Activated CD8-positive, alpha-beta T cell treated with anti-CD3 and anti-CD28 coated beads for 36 hours (primary cell): Measurements from ENCODE around the gene RSAD1. TPM values are rescaled to one million over a fixed set of nuclear protein-coding genes. Genes with fewer than 3 reads are reported as not detected.

Experiments used
- ATAC-seq: fragments of 200-7000 bp; cut with Tn5 transposase; one replicate; pipeline ENCODE4 v1.10.0; 2021; ENCODE audit warnings: mild to moderate bottlenecking, moderate library complexity
- CTCF ChIA-PET: fragments of 350-600 bp; sonication (Branson Sonifier 250); formaldehyde crosslinking; loops from one replicate; lab custom pipeline; 2021; ENCODE audit warnings: antibody characterized with exemption; lab: Charles Lee
- POLR2A ChIA-PET: fragments of 350-600 bp; sonication (Branson Sonifier 250); formaldehyde crosslinking; loops from one replicate; lab custom pipeline; 2021; ENCODE audit warnings: antibody characterized with exemption; lab: Charles Lee
- DNase-seq: peaks from one replicate; pipeline ENCODE4 v3.0.0-alpha.2; 2020
- H3K27ac Mint-ChIP-seq: one replicate; pipeline ENCODE4 v1.8.0; 2021; ENCODE audit warnings: mild to moderate bottlenecking, mixed read lengths
- H3K27me3 Mint-ChIP-seq: one replicate; pipeline ENCODE4 v1.8.0; 2021; ENCODE audit warnings: mixed read lengths
- H3K36me3 Mint-ChIP-seq: one replicate; pipeline ENCODE4 v1.8.0; 2021; ENCODE audit warnings: low read depth, mixed read lengths
- H3K4me1 Mint-ChIP-seq: one replicate; pipeline ENCODE4 v1.8.0; 2021; ENCODE audit warnings: low read depth, mixed read lengths
- H3K4me3 Mint-ChIP-seq: one replicate; pipeline ENCODE4 v1.8.0; 2021; ENCODE audit warnings: mild to moderate bottlenecking, moderate library complexity, mixed read lengths
- H3K9me3 Mint-ChIP-seq: one replicate; pipeline ENCODE4 v1.8.0; 2021; ENCODE audit warnings: mixed read lengths
- CTCF ChIP-seq: fragments of 200-600 bp; IDR thresholded peaks from one replicate; pipeline ENCODE4 v1.8.0; 2022; ENCODE audit warnings: antibody characterized with exemption, mild to moderate bottlenecking
- intact Hi-C: fragments of 100-400 bp; cut with micrococcal nuclease; formaldehyde crosslinking; loops from one replicate; pipeline ENCODE4 v1.10.0; 2022
- total RNA-seq, 2 experiments: library from RNA; stranded (reverse); gene quantifications; one replicate each; pipeline ENCODE4 v1.2.3, GENCODE V29; 2021

The RSAD1 gene
- total RNA-seq, 2 experiments from 2014 or later: 39.2 to 40.7 TPM

DNA sequence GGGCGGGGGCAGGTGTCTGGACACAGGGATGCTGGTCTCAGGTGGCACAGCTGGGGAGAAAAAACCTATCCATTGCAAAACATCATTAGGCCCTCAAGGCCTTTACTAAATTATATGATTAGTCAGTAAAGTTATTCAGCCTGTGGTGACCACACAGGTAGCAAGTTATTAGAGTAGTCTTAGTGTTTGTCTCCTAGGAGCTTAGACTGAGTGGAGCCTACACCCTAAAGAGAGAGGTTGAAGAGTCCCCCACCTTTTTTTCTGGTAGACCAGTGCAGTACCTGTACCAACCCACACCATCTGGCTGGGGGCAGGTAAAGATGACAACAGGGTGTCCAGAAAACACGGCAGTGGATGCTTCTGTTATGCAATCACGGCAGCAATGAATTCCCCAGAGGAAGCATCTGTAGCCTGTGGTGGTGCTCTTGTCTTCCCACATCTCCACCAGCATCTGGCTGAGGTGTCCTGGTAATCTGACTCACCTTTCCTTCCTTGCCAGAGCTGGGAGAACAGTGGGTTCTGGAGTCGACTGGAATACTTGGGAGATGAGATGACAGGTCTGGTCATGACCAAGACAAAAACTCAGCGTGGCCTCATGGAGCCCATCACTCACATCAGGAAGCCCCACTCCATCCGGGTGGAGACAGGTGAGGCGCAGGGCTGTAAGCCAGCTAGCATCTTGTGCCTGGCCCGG is 40.6 kb downstream of the RSAD1 start:
- Mint-ChIP-seq H3K4me3 (no peak overlapping the region), H3K27ac (no peak overlapping the region), H3K27me3 (no peaks in the 10 kb centered on the region), H3K4me1 (no peaks in the 10 kb centered on the region), H3K9me3 (no peaks in the 10 kb centered on the region), H3K36me3 (no peaks in the 10 kb centered on the region)
- no peak for DNase-seq
- no peak for TF ChIP-seq CTCF
- ChIA-PET CTCF (interaction anchor here (0.7 kb wide), 1 partner anchor 14 kb away, joined by 3 read pairs; no protein-coding TSS in a partner anchor), POLR2A (no interaction called here)
- intact Hi-C loops: no loop called here
- no peak for ATAC-seq

- intact Hi-C loops: no loop called here
- ChIA-PET POLR2A (interaction anchor here (1.2 kb wide), 1 partner anchor 9 kb away, joined by 4 read pairs; no protein-coding TSS in a partner anchor), CTCF (interaction anchor here (0.7 kb wide), 1 partner anchor 15 kb away, joined by 3 read pairs; no protein-coding TSS in a partner anchor)
- no peak for TF ChIP-seq CTCF
- Mint-ChIP-seq H3K27ac (no peak overlapping the region), H3K36me3 (no peaks in the 10 kb centered on the region), H3K27me3 (no peaks in the 10 kb centered on the region), H3K9me3 (no peaks in the 10 kb centered on the region), H3K4me3 (no peak overlapping the region), H3K4me1 (no peaks in the 10 kb centered on the region)
- ATAC-seq (no peak), DNase-seq (no peak)
Measured at GRCh38 chr17:50520483-50520882, 41.8 kb downstream of the RSAD1 start.

DNA sequence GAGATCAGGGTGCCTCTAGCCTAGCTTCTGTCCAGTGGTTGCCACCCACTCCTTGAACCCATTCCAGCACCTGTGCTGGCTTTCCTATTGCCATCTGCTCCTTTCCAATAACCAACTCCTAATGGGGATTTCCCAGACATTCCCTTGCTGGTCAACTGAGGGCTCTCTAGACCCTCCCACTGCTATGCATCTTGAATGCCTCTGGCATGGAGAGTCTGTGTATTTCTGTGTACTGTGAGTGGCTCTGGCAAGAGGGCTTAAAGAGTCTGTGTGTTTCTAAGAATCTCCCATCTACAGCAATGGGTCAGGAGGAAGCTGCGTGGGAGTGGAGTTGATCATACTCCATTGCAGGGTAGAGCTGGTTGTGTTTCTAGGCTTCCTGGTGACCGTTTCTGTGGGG is 42.9 kb downstream of the RSAD1 start:
- H3K4me1 Mint-ChIP-seq: no peaks in the 10 kb centered on the region
- DNase-seq: no peak
- no peak overlapping the region for H3K4me3 Mint-ChIP-seq
- no peak for ATAC-seq
- H3K36me3 Mint-ChIP-seq: no peaks in the 10 kb centered on the region
- no peaks in the 10 kb centered on the region for H3K27me3 Mint-ChIP-seq
- POLR2A ChIA-PET: interaction anchor here (1.2 kb wide), 1 partner anchor 10 kb away, joined by 4 read pairs; no protein-coding TSS in a partner anchor
- intact Hi-C loops: no loop called here
- H3K9me3 Mint-ChIP-seq: no peaks in the 10 kb centered on the region
- TF ChIP-seq CTCF: no peak
- H3K27ac Mint-ChIP-seq: no peak overlapping the region
- CTCF ChIA-PET: interaction anchor here (1.4 kb wide), 1 partner anchor 38 kb away, joined by 3 read pairs; no protein-coding TSS in a partner anchor

GRCh38 chr17:50522766-50523165 is 44.1 kb downstream of the RSAD1 start:
- no peak overlapping the region for H3K27ac Mint-ChIP-seq
- H3K4me1 Mint-ChIP-seq: no peaks in the 10 kb centered on the region
- intact Hi-C loops: no loop called here
- H3K9me3 Mint-ChIP-seq: no peaks in the 10 kb centered on the region
- ChIA-PET POLR2A (no interaction called here), CTCF (interaction anchor here (1.4 kb wide), 1 partner anchor 40 kb away, joined by 3 read pairs; no protein-coding TSS in a partner anchor)
- no peaks in the 10 kb centered on the region for H3K27me3 Mint-ChIP-seq
- DNase-seq: no peak
- H3K36me3 Mint-ChIP-seq: no peaks in the 10 kb centered on the region
- H3K4me3 Mint-ChIP-seq: no peak overlapping the region
- TF ChIP-seq CTCF: no peak
- no peak for ATAC-seq

DNA sequence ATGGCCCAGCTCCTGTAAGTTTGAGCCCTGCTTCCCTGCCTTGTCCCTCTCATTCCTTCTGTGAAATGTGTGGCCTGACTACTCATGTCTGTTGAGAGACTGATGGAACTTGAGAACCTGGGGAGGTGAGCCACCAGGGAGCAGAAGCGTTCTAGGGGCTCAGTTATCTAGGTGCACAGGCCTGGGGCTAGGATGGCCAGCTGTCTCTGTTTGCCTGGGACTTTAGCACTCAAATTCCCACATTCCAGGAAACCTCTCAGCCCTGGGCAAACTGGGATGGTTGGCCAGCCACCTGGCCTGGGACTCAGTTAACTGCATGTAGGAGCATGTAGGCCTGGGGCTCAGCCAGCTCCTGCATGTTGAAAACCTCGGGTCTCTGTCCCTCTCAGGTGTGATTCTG is 44.5 kb downstream of the RSAD1 start:
- intact Hi-C loops: no loop called here
- Mint-ChIP-seq H3K36me3 (no peaks in the 10 kb centered on the region), H3K4me1 (no peaks in the 10 kb centered on the region), H3K9me3 (no peaks in the 10 kb centered on the region), H3K27me3 (no peaks in the 10 kb centered on the region), H3K4me3 (no peak overlapping the region), H3K27ac (no peak overlapping the region)
- ATAC-seq (no peak), DNase-seq (no peak)
- no peak for TF ChIP-seq CTCF
- ChIA-PET CTCF (no interaction called here), POLR2A (no interaction called here)
